ENCODE measurements around the gene ARHGAP44. TPM values are rescaled to one million over a fixed set of nuclear protein-coding genes. Genes with fewer than 3 reads are reported as not detected.
A peak's percentile ranks its signal among the peaks of the same experiment; 100 is the strongest.

Gene ARHGAP44
- total and polyA plus RNA-seq, 9 of the 15 experiments (the other 6 are each of a cell fraction or from before 2014, with no cell fraction given): 0.01 to 0.68 (median 0.07) TPM; not detected in 1

DNA sequence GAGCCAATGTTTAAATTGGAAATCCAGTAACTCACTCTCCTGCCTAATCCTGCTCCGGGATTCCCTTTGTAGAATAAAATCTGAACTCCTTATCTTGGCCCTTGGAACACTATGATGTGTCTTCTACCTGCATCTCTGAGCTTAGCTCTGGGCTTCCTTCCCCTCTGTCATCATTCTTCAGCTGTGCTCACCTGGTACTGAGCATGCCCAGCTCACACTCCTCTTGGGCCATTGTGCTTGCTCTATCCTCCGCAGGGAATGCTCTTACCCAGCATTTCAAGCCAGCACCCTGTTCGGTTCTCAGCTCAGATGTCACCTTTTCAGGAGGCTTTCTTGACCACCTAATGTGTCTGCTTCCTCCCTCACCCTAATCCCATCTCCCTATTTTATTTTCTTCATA, 112.7 kb downstream of the ARHGAP44 start (continued):
- no peak for TF ChIP-seq FOS (IDR thresholded peaks at IDR 0.05; ENCODE audit: extremely low read depth, insufficient read length)

DNA sequence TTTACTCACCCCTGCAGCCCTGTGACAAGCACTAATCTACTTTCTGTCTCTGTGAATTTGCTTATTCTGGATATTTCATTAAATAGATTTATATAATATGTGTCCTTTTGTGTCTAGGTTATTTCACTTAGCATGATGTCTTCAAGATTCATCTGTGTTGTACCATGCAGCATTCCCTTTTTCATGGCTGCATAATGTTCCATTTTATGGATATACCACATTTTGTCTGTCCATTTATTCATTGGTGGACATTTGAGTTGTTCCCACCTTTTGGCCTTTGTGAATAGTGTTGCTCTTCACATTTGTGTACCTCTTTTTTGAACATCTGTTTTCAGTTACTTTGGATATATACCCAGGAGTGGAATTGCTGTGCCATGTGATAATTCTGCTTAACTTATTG, 118.2 kb downstream of the ARHGAP44 start:
- FAIRE-seq: no peak
- Histone ChIP-seq H3K79me2 (ENCODE audit: control insufficient read depth, insufficient read depth, low read length) (no peaks in the 10 kb centered on the region), H3K9me3 (replicated peaks; ENCODE audit: control insufficient read depth, insufficient read depth, low read depth, low read length) (no peaks in the 10 kb centered on the region), H3K9ac (ENCODE audit: insufficient read depth in 1 of 2, low read depth in 2 of 2, low read length in 2 of 2) (no peak overlapping the region), H3K4me1 (replicated peaks in 1 of 2; ENCODE audit: control insufficient read depth in 2 of 2, insufficient read depth in 2 of 2, low read length in 2 of 2) (no peaks in the 10 kb centered on the region), H4K20me1 (replicated peaks; ENCODE audit: control insufficient read depth, insufficient read depth, low read length) (no peaks in the 10 kb centered on the region), H3K9me1 (ENCODE audit: control insufficient read depth, insufficient read depth, low read length) (no peaks in the 10 kb centered on the region), H3K27ac (ENCODE audit: extremely low read depth, low read depth, low read length) (no peak overlapping the region), H3K4me3 (no peak overlapping the region), H3K27me3 (ENCODE audit: control insufficient read depth in 2 of 2, insufficient read depth in 2 of 2, low read length in 2 of 2) (no peaks in the 10 kb centered on the region), H2AFZ (ENCODE audit: low read depth, low read length) (no peak overlapping the region), H3K4me2 (ENCODE audit: insufficient read depth, low read length) (no peak overlapping the region), H3K36me3 (ENCODE audit: control insufficient read depth, insufficient read depth, low read length) (no peaks in the 10 kb centered on the region)
- TF ChIP-seq ZNF146 (CRISPR knock-in tag; IDR thresholded peaks at IDR 0.05; ENCODE audit: unreplicated experiment): peak; percentile 87
- TF ChIP-seq, protein P1, sequence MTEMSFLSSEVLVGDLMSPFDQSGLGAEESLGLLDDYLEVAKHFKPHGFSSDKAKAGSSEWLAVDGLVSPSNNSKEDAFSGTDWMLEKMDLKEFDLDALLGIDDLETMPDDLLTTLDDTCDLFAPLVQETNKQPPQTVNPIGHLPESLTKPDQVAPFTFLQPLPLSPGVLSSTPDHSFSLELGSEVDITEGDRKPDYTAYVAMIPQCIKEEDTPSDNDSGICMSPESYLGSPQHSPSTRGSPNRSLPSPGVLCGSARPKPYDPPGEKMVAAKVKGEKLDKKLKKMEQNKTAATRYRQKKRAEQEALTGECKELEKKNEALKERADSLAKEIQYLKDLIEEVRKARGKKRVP (CRISPR knock-in tag; IDR thresholded peaks at IDR 0.05): no peak
- TF ChIP-seq RBM25 (IDR thresholded peaks at IDR 0.05; ENCODE audit: low read depth, low read length, severe bottlenecking): peak; percentile 37
- DNase-seq (ENCODE audit: extremely low read depth in 1 of 4, low spot score in 3 of 4): no peak
- in situ Hi-C loops (cut with MboI): no loop called here
- ChIA-PET CTCF (ENCODE audit: low intra/inter-chr PET ratio) (no interaction called here), POLR2A (no interaction called here)
- intact Hi-C loops (cut with micrococcal nuclease): no loop called here
- BruUV-seq (replicated peaks): no TSS peak
- ATAC-seq: no peak

DNA sequence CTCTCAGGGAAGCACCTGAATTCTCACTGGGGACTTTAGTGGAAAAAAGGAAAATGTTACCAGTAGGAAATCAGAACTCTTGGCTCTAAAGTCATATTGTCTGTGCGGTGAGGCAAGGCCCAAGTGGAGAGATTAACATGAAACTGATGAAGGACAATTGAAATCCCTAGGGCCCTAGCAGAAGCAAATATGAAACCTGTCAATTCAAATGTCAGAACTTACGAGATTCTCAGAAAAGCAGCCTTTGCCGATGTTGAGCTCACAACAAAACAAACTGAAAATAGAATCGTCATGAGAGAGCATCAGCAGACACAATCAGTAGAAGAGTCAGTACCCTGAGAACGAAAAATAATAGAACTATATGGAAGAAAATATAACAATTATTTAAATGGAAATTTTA, 119.7 kb downstream of the ARHGAP44 start:
- no peak overlapping the region for H3K4me2 ChIP-seq (ENCODE audit: insufficient read depth, low read length)
- ChIA-PET POLR2A (no interaction called here), CTCF (ENCODE audit: low intra/inter-chr PET ratio) (no interaction called here)
- in situ Hi-C loops (cut with MboI) (no loop called here), intact Hi-C loops (cut with micrococcal nuclease) (no loop called here)
- no peak overlapping the region for H3K9ac ChIP-seq (ENCODE audit: insufficient read depth in 1 of 2, low read depth in 2 of 2, low read length in 2 of 2)
- no TSS peak for BruUV-seq (replicated peaks)
- no peaks in the 10 kb centered on the region for H3K9me3 ChIP-seq (replicated peaks; ENCODE audit: control insufficient read depth, insufficient read depth, low read depth, low read length)
- 0% methylated on average over 5 of the region's 5 CpGs for WGBS (ENCODE audit: insufficient coverage, low coverage, missing lambda C conversion rate)
- no peak overlapping the region for H3K27ac ChIP-seq (ENCODE audit: extremely low read depth, low read depth, low read length)
- FAIRE-seq (no peak), DNase-seq (ENCODE audit: extremely low read depth in 1 of 4, low spot score in 3 of 4) (no peak), ATAC-seq (no peak)
- no peaks in the 10 kb centered on the region for H3K9me1 ChIP-seq (ENCODE audit: control insufficient read depth, insufficient read depth, low read length)
- no peaks in the 10 kb centered on the region for H3K4me1 ChIP-seq (replicated peaks in 1 of 2; ENCODE audit: control insufficient read depth in 2 of 2, insufficient read depth in 2 of 2, low read length in 2 of 2)
- no peaks in the 10 kb centered on the region for H3K36me3 ChIP-seq (ENCODE audit: control insufficient read depth, insufficient read depth, low read length)
- no peak overlapping the region for H3K4me3 ChIP-seq
- no peaks in the 10 kb centered on the region for H3K79me2 ChIP-seq (ENCODE audit: control insufficient read depth, insufficient read depth, low read length)
- H4K20me1 ChIP-seq (replicated peaks; ENCODE audit: control insufficient read depth, insufficient read depth, low read length): no peaks in the 10 kb centered on the region
- no peaks in the 10 kb centered on the region for H3K27me3 ChIP-seq (ENCODE audit: control insufficient read depth in 2 of 2, insufficient read depth in 2 of 2, low read length in 2 of 2)
- no peak overlapping the region for H2AFZ ChIP-seq (ENCODE audit: low read depth, low read length)
- TF ChIP-seq, protein P2, sequence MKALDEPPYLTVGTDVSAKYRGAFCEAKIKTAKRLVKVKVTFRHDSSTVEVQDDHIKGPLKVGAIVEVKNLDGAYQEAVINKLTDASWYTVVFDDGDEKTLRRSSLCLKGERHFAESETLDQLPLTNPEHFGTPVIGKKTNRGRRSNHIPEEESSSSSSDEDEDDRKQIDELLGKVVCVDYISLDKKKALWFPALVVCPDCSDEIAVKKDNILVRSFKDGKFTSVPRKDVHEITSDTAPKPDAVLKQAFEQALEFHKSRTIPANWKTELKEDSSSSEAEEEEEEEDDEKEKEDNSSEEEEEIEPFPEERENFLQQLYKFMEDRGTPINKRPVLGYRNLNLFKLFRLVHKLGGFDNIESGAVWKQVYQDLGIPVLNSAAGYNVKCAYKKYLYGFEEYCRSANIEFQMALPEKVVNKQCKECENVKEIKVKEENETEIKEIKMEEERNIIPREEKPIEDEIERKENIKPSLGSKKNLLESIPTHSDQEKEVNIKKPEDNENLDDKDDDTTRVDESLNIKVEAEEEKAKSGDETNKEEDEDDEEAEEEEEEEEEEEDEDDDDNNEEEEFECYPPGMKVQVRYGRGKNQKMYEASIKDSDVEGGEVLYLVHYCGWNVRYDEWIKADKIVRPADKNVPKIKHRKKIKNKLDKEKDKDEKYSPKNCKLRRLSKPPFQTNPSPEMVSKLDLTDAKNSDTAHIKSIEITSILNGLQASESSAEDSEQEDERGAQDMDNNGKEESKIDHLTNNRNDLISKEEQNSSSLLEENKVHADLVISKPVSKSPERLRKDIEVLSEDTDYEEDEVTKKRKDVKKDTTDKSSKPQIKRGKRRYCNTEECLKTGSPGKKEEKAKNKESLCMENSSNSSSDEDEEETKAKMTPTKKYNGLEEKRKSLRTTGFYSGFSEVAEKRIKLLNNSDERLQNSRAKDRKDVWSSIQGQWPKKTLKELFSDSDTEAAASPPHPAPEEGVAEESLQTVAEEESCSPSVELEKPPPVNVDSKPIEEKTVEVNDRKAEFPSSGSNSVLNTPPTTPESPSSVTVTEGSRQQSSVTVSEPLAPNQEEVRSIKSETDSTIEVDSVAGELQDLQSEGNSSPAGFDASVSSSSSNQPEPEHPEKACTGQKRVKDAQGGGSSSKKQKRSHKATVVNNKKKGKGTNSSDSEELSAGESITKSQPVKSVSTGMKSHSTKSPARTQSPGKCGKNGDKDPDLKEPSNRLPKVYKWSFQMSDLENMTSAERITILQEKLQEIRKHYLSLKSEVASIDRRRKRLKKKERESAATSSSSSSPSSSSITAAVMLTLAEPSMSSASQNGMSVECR (CRISPR knock-in tag; IDR thresholded peaks at IDR 0.05): no peak
- TF ChIP-seq SAFB2 (IDR thresholded peaks at IDR 0.05; ENCODE audit: borderline replicate concordance, low read depth, low read length, severe bottlenecking): no peak

All from K562 (cell line).